DOHH2 (cell line): ENCODE measurements around the gene LNP1.
"Not testable (repeated sequence)": the region's sequence is repeated elsewhere in the genome, so short reads cannot be mapped to it uniquely, and the experiment has no call there.

Source experiments
- H3F3A ChIP-seq: fragments of 200-600 bp; sonication (generic), shearing (Covaris generic); 2 replicates; pipeline ENCODE4 v1.6.0; 2016; ENCODE audit warnings: antibody characterized with exemption, mild to moderate bottlenecking; ENCODE audit not compliant: control insufficient read depth, insufficient read depth
- H3K27ac ChIP-seq: fragments of 200-600 bp; sonication (generic); 2 replicates; pipeline ENCODE4 v1.5.1; 2014; ENCODE audit warnings: low read depth, mild to moderate bottlenecking, low read length, moderate library complexity
- H3K27me3 ChIP-seq: fragments of 200-600 bp; sonication (generic); 2 replicates; pipeline ENCODE4 v1.6.1; 2014; ENCODE audit warnings: mild to moderate bottlenecking, low read length, mixed read lengths; ENCODE audit not compliant: control insufficient read depth
- H3K36me3 ChIP-seq: fragments of 200-600 bp; sonication (generic); 2 replicates; pipeline ENCODE4 v1.6.1; 2014; ENCODE audit warnings: mild to moderate bottlenecking, low read length, moderate library complexity, mixed read lengths; ENCODE audit not compliant: control insufficient read depth
- H3K4me1 ChIP-seq: fragments of 200-600 bp; sonication (generic); 2 replicates; pipeline ENCODE4 v1.6.1; 2014; ENCODE audit warnings: mild to moderate bottlenecking, low read length, mixed read lengths; ENCODE audit not compliant: control insufficient read depth
- H3K4me2 ChIP-seq: fragments of 200-600 bp; sonication (generic); 2 replicates; pipeline ENCODE4 v1.6.0; 2014; ENCODE audit warnings: mild to moderate bottlenecking, low read length, moderate library complexity
- H3K4me3 ChIP-seq: fragments of 200-600 bp; sonication (generic); 2 replicates; pipeline ENCODE4 v1.5.1; 2014; ENCODE audit warnings: mild to moderate bottlenecking, low read length, mixed read lengths
- H3K79me2 ChIP-seq: fragments of 200-600 bp; sonication (generic); 2 replicates; pipeline ENCODE4 v1.6.1; 2014; ENCODE audit warnings: mild to moderate bottlenecking, low read length, mixed read lengths; ENCODE audit not compliant: control insufficient read depth
- H3K9me2 ChIP-seq: fragments of 200-600 bp; sonication (generic); replicated peaks from 2 replicates; pipeline ENCODE4 v1.6.1; 2014; ENCODE audit warnings: mild to moderate bottlenecking, low read length, mixed read lengths; ENCODE audit not compliant: control insufficient read depth
- H3K9me3 ChIP-seq: fragments of 200-600 bp; sonication (generic); 2 replicates; pipeline ENCODE4 v1.6.1; 2014; ENCODE audit warnings: antibody characterized with exemption, low read length, mixed read lengths; ENCODE audit not compliant: control insufficient read depth, insufficient read depth
- H4K20me1 ChIP-seq: fragments of 200-600 bp; sonication (generic); 2 replicates; pipeline ENCODE4 v1.6.0; 2014; ENCODE audit warnings: low read depth, mild to moderate bottlenecking, antibody characterized with exemption, low read length, moderate library complexity; ENCODE audit not compliant: control insufficient read depth, insufficient read depth
- CTCF ChIP-seq: fragments of 200-600 bp; sonication (generic); IDR thresholded peaks from one replicate; pipeline ENCODE4 v1.5.1; 2014; ENCODE audit warnings: antibody characterized with exemption, mild to moderate bottlenecking, low read depth, low read length; ENCODE audit not compliant: poor library complexity, severe bottlenecking
- EZH2phosphoT487 ChIP-seq: fragments of 200-600 bp; sonication (generic); IDR thresholded peaks from 2 replicates; pipeline ENCODE4 v1.6.1; 2017; ENCODE audit warnings: borderline replicate concordance, mild to moderate bottlenecking, antibody characterized with exemption, low read length, moderate library complexity, mixed read lengths

The LNP1 gene

GRCh38 chr3:100443690-100444089 lies 42.4 kb downstream of the LNP1 start:
- no peak overlapping the region for H3K4me2 ChIP-seq
- H3K9me3 ChIP-seq = no peaks in the 10 kb centered on the region
- H3K27ac ChIP-seq = no peak overlapping the region
- H3K36me3 ChIP-seq = no peaks in the 10 kb centered on the region
- no peaks in the 10 kb centered on the region for H4K20me1 ChIP-seq
- no peaks in the 10 kb centered on the region for H3K27me3 ChIP-seq
- H3K79me2 ChIP-seq = no peaks in the 10 kb centered on the region
- H3K9me2 ChIP-seq = no peaks in the 10 kb centered on the region
- TF ChIP-seq CTCF (no peak), EZH2phosphoT487 (no peak)
- no peaks in the 10 kb centered on the region for H3K4me1 ChIP-seq
- H3F3A ChIP-seq = no peaks in the 10 kb centered on the region
- no peak overlapping the region for H3K4me3 ChIP-seq

- H3K4me1 ChIP-seq, H3K9me2 ChIP-seq, H3K36me3 ChIP-seq, H3K27me3 ChIP-seq, H3K9me3 ChIP-seq, H3F3A ChIP-seq, H4K20me1 ChIP-seq, H3K27ac ChIP-seq, H3K79me2 ChIP-seq, H3K4me3 ChIP-seq, H3K4me2 ChIP-seq: not testable (repeated sequence)
Measured at GRCh38 chr3:100447067-100447466, 45.7 kb downstream of the LNP1 start.

- Histone ChIP-seq H3K27ac (no peak overlapping the region), H3K9me3 (no peaks in the 10 kb centered on the region), H3K9me2 (no peaks in the 10 kb centered on the region), H3K4me1 (no peaks in the 10 kb centered on the region), H3K4me2 (no peak overlapping the region), H3K36me3 (no peaks in the 10 kb centered on the region), H3F3A (no peaks in the 10 kb centered on the region), H3K4me3 (no peak overlapping the region), H3K79me2 (no peaks in the 10 kb centered on the region), H3K27me3 (no peaks in the 10 kb centered on the region), H4K20me1 (no peaks in the 10 kb centered on the region)
- TF ChIP-seq CTCF (no peak), EZH2phosphoT487 (no peak)
Measured at GRCh38 chr3:100448079-100448478, 46.7 kb downstream of the LNP1 start.

DNA sequence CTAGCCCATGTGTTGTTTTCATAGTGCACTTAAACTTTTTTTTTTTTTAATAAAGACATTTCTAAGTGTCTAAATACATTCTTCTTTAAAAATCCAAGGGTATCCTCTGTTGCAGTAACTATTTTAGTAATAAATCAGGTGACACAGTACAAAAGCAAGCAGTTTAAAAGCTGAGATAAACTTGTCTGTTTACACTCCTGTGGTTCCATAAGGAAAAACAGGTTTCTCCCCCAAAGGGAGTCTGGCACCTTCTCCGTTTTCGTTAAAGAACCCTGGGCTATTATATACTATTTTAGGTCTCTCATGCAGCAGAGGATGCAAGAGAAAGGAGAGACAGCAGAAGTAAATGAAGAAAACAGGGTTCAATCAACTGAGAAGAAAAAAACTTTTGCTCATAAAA lies 47.9 kb downstream of the LNP1 start:
- no peak overlapping the region for H3K27ac ChIP-seq
- TF ChIP-seq CTCF (no peak), EZH2phosphoT487 (no peak)
- H3K36me3 ChIP-seq = no peaks in the 10 kb centered on the region
- H3K9me3 ChIP-seq = no peaks in the 10 kb centered on the region
- no peaks in the 10 kb centered on the region for H4K20me1 ChIP-seq
- no peaks in the 10 kb centered on the region for H3K4me1 ChIP-seq
- no peaks in the 10 kb centered on the region for H3K79me2 ChIP-seq
- H3K27me3 ChIP-seq = no peaks in the 10 kb centered on the region
- no peak overlapping the region for H3K4me2 ChIP-seq
- H3K9me2 ChIP-seq = no peaks in the 10 kb centered on the region
- no peak overlapping the region for H3K4me3 ChIP-seq
- no peaks in the 10 kb centered on the region for H3F3A ChIP-seq
